Measurements from ENCODE around the gene CEP43.

Gene CEP43

DNA sequence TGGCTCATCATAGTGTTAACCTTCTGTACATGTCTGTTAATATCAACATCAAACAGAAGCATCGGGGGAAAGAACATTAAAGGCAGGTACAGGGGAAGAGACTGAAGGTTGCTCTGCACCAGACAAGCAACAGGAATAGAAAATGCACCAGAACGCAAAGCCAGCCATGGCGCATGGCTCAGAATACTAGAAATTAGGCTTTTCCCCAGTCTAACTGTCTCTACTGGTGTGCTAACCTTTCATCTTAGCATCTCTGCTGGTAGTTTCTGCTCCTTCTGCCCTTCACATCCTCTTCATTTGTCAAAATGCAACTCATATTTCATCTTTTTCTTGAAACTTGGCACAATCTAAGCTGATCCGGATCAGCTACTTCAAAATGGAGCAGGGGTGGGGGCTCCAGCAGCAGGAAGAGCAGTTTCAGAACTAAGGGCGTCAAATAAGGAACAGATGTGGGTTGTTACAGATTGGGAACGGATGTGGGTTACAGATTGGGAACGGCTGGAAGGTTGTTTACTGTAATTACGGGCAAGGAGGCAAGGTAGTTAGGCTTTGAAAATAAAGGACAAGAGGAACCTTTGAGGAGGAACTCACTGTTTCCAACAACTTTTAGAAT is 29.7 kb upstream of the CEP43 start:
- DNase-seq = no peak

DNA sequence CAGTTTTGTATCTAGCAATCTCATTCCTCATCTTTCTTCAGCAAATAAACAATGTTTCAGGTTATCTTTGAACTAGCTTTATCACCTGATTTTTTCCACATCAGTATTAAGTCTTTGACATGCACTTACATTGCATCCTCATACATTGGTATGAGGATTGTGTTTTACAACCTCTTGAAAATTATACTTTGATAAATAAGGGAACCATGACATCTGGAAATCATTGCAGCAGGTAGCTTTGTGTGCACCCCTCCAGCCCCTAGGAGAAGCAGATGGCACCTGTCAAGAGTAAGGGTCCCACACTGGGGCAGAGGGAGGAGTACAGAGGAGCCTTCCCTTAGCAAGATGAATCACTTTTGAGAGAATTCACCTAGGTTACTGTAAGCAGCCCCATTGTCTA is 29.1 kb upstream of the CEP43 start:
- no peak for DNase-seq

DNA sequence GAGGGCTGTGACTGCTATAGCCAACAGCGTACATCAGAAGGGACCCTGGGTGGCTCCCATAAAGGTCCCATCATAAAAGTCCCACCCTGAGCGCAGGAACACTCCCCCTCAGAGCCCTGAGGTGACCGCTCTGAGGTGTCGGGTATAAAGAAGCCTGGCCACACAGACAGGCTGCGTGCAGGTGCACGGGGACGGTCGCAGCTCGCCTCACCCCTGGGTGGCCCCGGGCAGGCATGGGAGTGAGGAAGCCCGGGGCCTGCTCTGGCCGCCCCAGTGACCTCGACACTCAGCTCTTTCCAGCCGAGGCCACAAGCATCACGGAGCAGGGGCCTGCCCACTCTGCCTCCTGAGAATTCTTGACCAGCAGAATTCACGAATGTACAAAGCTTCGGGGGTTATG is 28.4 kb upstream of the CEP43 start:
- no peak for DNase-seq

DNA sequence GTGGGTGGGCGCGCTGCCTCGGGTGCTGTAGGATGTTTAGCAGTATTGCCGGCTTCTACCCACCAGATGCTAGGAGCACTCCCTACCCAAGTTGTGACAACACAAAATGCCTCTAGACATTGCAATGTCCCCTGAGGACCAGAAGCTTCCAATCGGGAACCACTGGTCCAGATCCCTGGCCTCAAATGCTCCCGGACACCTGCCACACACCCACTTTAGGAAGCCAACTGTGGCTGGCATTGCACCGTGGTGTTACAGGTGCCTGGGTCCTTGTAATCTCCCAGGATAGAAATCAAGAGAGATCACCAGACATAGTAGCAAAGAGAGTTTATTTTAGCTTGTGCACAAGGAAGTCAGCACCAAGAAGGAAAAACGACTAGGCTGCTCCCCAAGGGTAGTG is 27.9 kb upstream of the CEP43 start:
- no peak for DNase-seq

DNA sequence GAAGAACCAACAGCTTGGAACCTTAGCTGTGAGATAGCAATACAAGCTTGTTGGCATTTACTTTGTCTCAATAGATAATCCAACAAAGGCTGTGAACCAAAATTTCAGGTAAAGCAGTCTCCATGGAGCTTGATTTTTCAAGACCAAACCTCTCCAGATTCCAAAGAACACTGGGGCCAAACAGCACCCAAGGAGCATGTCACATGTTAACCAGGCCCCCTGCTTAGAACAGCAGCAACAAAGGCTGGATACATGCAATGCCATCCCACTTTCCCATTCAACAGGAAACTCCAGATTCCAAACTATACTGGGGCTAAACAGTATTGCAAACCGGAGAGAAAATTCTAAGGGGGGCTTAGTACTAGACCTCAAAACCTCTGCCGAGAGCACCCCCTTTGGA is 27.1 kb upstream of the CEP43 start:
- no peak for DNase-seq

DNA sequence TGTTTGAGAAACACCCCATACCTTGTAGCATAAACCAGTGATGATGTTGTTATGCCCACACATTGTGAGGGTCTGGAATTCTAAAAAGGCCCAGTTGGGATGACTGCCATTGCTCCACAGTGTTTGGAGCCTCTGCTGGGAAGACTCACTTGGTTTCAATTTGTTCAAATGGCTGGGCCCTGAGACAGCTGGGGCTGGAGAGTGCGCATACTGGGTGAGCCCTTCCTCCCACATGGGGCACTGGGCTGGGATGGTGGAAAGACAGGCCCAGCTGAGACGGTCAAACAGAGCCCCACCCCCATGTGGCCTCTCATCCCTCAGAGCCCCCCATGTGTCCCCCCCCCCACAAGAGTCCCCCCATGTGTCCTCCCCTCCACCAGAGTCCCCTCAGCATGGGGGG is 22.6 kb upstream of the CEP43 start:
- DNase-seq = no peak

DNA sequence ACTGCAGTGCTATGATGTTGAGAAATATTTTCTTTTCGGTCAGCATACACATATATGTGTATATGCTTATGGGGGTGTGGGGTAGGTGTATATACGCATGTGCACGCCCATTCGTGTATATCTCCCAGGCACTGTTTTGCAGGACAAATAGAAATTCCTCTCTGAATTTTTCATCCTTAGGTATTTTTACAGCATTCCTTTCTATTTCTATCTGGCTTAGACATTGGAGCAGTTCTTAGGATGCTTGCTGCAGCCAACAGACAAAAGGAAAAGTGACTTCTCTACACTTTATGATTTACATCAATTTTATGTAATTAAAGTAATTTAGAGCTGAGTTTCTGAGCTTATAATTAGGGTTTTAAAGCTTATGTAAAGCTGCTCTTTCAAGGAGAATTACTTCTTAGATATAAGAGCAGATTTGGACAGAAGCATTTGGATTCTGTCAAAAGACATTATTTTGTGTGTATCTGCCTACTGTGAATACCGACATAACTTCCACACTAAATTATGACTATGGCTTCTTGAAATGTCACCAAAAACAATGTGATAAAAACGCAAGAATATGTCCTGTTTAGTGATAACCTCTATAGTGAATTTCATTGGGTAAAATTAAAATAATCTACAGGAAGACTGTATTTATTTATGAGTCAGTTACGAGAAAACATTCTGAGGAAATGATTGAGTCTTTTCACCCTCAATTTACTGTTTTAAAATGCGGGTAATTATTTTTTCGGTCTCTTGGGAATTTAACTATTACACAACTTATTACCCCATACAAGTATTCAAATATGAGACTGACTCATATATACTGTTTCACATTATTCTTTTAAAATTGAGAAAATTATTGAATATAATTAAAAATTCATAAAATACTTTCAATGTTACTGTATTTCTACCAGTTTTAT is 21.3 kb upstream of the CEP43 start:
- DNase-seq = no peak

DNA sequence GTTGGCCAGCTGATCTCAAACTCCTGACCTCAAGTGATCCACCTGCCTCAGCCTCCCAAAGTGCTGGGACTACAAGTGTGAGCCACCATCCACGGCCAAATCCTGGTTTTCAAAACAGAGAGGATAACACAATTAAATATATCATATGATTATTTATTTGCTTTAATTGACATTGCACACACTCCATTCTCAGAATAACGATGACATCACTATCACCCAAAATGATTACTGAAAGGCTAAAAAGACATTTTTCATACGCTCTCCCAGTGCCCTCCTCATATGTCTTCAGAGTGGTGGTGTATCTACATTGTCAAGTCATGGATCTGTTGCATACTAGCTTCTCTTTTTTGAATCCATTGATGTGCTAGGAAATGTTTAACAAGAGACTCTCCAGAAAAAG is 18.5 kb upstream of the CEP43 start:
- DNase-seq = no peak

DNA sequence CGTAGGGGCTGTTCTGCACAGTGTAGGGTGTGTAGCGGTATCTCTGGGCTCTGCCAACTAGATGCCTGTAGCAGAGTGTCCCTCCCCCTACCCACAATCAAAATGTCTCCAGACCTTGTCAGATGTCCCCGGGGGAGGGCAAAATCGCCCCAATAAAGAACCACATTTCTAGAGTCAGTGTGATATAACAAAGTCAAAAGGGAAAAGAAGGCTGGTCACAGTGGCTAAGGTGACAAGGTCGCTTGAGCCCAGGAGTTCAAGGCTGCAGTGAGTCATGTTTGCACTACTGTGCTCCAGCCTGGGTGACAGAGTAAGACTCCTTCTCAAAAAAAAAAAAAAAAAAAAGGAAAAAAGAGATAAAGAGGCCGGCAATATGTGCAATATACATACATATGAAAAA is 11.7 kb upstream of the CEP43 start:
- DNase-seq = no peak

DNA sequence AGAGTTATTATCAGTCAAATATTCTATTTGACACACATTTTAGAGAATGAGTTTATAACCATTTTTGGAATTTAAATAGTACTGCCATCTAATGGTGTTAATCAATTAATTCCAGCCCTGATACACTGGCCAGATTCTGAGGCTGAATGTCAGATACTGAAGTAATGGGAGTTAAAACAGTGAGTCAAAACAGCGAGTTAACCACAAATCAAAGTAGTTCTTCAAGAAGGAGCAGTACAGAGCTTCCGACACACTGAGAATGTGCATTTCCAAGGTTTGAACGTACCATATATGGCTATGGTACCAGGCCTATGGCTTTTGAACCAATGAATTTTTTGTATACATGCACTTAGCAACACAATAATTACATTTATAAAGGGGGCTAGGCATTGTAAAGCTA is 11.3 kb upstream of the CEP43 start:
- no peak for DNase-seq

DNA sequence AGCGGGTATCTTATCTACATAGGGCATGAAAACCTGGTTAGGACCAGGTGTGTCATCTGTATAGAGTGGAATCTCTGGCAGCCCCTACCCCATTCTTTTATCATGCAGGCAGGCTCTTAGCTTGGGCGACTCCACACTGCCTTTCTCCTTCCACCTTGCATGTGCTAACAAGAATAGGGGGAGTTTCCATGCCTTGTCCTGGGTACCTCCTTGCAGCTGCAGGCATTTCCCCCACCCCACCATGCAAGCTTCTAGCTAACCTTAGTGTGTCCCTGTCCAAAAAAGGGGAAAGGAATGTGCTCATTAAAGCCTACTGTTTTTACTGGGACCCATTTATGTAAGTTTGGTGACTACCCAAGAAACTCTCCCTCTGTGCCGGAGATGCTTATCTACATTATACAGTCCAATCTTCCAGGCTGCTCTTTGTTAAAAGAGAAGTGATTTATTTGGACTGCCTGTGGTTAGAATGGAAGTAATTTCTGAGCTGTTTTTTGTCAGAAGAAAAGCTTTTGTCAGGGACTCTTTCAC is 10.5 kb upstream of the CEP43 start:
- DNase-seq = no peak

DNA sequence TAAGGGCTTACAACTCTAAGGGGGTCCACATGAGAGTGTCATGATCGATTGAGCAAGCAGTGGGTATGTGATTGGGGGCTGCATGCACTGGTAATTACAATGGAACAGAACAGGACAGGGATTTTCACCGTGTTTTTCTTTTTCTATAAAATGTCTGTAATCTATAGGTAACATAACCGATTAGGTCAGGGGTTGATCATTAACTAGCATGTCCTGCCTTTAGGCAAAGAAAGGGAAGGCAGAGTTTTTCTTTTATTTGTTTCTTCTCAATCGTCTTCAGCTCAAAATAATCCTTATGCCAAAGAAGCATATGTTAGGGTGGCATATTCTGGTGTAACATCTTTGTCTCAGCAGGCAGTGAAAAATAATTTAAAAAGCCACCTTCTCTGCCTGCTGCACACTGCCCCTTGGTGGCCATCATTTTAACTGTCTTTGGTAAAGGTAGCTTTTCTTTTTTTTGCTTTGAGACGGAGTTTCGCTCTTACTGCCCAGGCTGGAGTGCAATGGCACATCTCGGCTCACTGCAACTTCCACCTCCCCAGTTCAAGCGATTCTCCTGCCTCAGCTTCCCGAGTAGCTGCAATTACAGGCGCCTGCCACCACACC is 9.7 kb upstream of the CEP43 start:
- DNase-seq = peak; percentile 23 to 35

DNA sequence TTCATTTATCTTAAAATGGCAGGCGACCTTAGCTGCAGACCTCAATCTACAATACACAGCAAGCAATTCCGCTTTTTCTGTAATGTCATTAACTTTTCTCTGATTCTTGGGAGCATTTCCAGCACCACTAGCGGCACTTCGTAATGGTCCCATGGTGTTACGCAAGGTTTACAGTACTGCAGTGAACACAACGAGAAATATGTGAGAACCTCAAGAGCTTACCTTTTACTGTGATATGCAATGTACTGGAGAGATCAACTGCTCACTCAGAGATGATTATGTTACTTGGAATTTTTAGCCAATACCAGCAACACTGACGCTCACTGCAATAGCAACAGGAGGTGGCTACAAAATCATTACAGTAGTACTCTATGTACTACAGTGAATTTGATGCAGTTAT is 2.8 kb upstream of the CEP43 start:
- DNase-seq = no peak

DNA sequence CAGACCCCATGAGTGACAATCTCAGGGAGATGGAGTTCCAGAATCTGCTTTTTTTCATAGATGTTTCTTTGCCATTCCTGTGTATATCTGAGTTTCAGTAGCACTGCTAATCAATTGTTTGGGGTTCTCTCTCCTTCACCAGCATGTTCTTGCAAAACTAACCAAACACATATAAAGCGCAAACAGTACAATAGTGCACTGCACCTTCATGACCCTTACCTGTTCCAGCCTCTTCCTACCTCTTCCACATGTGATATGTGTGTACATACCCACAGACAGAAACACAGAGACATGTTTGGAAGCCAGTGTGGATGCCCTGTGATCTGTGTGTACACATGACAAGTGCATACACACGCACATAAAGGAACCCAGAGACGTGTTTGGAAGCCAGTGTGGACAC is 1.8 kb upstream of the CEP43 start:
- no peak for DNase-seq

DNA sequence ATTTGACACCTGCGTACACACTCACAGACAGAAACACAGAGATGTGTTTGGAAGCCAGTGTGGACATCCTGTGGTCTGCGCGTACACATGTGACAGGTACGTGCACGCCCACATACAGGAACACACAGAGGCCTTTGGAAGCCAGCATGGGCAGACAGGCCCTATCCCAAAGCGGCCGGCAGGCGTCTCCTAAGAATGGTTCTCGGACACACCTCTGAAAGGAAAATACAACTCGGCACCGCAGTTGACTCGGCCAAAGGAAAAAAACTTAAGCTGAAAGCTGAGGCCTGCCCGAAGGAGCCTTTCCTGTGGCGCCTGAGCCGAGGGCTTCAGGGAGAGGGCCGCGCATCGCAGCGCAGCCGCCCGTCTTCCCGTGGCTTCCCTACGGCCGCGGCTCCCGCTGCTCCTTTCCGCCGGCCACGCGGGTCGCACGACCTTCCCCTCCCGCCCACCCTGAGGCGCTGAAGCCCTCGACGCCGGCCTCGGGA is 1.4 kb upstream of the CEP43 start:
- DNase-seq = peak; percentile 67 to 79

DNA sequence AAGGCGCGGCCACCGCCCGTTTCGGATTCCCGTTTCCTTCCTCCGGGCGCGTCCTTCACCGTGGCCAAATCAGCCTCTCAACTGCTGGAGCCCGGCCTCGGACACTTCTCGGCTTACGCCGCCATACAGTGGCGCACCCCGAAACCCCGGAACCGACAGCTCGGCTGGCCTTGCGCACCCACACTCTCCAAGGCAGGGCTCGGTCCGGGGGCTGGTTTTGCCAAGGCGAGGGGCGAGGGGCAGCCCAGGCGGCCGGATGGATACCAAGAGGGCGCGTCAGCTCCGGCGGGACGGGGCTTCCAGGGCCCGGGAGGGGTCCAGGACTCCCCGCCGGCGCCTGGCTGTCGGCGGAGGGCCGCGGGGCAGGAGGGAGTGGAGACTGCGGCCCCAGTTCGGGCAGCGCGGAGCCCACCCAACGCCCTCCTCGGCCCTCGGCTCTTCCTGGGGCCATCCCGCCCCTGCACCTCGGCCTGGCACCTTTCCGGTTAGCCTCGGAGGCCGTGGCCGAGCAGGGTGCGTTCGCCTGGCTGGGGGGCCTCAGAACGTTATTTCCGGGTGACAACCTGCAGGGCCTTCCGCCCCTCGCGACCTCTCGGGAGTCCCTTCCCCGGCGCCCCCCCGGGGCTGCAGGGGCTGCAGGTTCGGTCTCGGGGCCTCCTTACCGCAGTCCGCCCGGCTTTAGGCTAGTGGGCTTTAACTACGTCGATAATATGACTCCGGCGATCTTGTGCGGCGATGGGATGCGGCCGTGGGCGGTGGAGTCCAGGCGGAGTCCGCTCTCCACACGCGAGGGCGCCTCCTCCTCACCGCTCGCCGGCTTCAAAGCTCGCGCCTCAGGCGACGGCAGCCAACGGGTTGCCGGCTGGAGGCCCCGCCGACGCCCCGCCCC is 697 bp upstream of the CEP43 start:
- DNase-seq = peak; percentile 23 to 36

DNA sequence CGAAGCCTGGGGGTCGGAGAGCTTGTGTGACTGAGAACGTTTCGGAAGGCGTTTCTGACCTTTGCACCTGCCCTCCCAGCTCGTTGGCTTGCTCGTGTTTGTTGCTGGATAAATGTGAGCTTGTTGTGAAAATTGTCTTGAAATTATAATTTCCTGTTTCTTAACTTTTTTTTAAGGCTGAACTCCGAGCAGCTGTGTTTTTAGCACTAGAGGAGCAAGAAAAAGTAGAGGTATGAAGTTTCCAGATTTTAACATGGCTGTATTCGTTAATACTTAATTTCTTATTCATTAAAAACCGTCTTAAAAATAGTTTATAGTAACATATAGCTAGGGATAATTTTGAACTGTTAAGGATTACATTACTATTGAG is 672 bp downstream of the CEP43 start:
- no peak for DNase-seq

DNA sequence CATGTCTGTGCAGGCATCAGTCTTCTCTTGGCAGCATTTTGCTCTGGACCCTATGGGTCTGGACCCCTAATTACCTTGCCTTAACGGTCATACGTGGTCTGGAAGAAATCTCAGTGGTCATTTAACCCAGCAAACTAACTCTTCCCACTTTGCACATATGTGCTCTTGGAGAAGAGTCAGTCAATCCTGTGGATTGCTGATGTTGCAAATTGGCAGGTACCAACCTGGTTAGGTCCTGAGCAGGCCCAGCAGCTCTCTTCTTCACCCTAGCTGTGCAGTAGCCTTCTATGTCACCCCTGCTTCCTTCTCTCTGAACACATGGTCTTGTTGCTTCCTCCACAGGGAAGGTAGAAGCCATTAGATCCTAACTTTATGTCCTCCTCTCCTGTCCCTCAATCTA is 1.6 kb downstream of the CEP43 start:
- no peak for DNase-seq

DNA sequence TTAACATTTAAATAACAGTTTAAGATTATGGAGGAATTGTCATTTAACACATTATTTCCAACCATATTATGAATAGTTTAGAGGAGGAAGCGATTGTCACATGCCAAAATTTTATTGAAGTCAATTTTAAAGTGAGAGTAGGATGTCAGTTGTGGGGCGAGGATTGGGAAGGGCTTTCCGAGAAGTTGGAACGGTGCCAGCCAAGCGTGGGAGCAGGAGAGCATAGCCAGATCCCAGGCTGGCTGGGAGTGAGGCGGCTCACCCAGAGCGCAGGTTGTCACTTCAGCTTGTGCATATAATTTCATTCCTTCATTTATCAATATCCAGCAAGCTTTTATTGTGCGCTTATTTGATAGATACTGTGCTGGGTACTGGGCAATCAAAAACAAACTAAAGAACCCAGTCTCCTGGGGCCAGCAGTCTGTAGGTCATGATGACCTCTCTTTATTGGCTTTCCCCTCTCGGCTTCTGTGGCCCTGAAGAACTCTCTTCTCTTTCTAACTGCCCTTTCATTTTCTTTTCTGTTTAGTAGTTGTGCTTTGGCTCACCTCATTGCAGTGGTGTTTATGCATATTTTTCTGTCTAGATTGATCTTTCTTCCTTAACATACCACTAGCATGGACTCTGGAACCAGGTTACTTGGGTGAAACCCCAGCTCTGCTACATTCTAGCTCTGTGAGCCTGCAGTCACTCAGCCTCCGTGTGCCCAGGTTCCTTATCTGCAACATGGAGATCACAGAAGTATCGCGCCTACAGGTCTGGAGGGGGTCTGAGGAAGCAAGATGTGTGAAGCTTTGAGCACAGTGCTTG is 6.4 kb downstream of the CEP43 start:
- no peak for DNase-seq

DNA sequence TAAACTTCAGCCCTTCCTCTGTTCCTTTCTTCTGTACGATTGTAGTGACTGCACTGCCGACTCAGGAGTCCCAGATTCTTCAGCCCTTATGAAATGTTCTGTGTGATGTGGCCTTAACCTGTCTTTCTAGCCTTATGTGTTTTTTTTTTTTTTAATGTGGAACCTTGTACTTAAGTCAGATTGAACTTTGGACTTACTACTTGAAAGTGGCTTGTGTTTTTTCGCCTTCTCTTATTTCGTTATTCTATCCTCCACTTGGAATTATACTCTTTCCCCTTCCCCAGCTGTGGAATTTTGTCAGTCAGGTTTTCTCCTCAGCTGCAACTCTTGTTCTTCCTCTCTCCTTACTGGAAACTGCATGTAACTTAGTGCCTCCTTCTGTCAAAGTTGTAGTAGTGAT is 8.8 kb downstream of the CEP43 start:
- no peak for DNase-seq

DNA sequence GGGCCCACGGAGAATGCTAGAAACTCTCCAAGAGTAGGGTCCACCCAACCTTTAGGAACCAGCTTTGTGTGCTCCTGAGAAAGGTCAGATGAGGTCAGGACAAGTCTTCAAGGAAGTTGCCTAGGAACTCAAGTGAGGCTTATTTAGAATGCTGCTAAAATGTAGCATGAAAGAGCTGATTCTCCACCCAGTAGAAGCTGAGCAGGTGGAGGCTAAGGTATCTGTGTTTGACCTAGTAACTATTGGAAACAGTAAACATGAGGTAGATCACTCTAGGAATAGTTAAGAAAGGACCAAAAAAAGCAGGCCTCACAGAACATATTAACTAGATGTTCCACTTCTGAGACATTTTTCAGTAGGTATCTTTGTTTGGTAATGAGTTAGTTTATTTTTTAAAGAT is 13.9 kb downstream of the CEP43 start:
- DNase-seq = no peak

DNA sequence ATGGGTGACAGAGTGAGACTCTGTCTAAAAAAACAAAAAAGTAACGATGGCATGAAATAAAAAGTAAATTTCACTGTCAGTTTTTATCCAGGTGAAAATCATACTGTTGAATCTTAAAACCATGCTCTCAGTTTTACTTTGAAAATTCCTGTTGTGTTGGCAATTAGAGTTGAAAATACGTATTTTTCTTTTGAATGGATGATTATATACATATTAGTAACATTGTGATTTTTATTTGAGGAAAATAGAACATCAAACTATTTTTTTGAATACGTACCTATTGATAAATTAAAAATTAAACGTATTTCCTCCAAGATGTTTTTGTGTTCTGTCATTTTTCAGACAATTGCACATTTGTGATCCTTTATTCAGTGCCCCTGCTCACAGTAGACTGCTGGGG is 14.7 kb downstream of the CEP43 start:
- DNase-seq = no peak

Measured in activated CD4-positive, alpha-beta T cell treated with anti-CD3 and anti-CD28 coated beads, Interleukin-2, amount 50 U/mL, for 48 hours (primary cell).